Measurements from ENCODE around the gene MMD.
"Not testable (repeated sequence)": the region's sequence is repeated elsewhere in the genome, so short reads cannot be mapped to it uniquely, and the experiment has no call there.

The MMD gene

GRCh38 chr17:55433629-55434422 is 12.2 kb upstream of the MMD start:
- ATAC-seq = no peak
- H3K9me3 Mint-ChIP-seq = no peaks in the 10 kb centered on the region
- H3K36me3 Mint-ChIP-seq = no peaks in the 10 kb centered on the region
- H3K4me1 Mint-ChIP-seq = peaks cover 20% of the 10 kb centered on the region
- H3K4me3 Mint-ChIP-seq = no peak overlapping the region
- no peak for DNase-seq (ENCODE audit: low spot score in 2 of 2)
- no peak overlapping the region for H3K27ac Mint-ChIP-seq

- no peaks in the 10 kb centered on the region for H3K36me3 Mint-ChIP-seq
- H3K27ac Mint-ChIP-seq = no peak overlapping the region
- no peak for DNase-seq (ENCODE audit: low spot score in 2 of 2)
- no peaks in the 10 kb centered on the region for H3K9me3 Mint-ChIP-seq
- no peak overlapping the region for H3K4me3 Mint-ChIP-seq
- peaks cover 20% of the 10 kb centered on the region for H3K4me1 Mint-ChIP-seq
- no peak for ATAC-seq
Measured at GRCh38 chr17:55433029-55433628, 11.5 kb upstream of the MMD start.

DNA sequence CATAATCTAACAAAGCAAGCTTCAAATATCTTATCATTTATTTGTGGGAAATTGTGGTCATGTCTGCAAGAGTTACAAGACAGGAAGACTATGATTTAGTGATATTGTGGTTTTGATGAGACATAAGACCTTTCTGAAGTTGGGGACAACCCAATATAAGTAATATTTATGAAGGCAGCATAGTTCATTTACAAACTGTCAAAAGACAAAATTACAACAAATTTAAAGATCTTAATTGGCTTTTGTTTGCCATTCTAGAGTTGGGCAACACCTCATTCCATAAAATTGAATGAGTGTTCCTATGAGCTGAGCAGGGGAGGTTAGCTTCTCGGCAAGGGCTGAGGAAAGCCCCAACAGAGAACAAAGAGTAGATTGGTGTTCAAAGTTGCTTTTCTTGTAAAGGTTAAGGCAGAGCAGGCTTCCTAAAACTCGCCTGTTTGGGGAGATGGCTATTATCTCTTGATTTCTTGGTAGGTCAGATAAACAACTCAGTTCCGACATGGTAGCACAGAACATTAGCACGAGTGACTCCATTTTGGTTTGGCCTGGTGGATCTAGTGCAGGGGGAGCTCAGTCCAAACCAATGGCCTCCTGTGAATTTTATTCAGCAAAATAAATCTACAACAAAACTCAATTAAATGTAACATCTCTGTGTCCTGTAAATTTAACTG is 10.9 kb upstream of the MMD start:
- no peak overlapping the region for H3K4me3 Mint-ChIP-seq
- no peak for ATAC-seq
- H3K9me3 Mint-ChIP-seq = no peaks in the 10 kb centered on the region
- no peak overlapping the region for H3K27ac Mint-ChIP-seq
- DNase-seq (ENCODE audit: low spot score in 2 of 2) = no peak
- peaks cover 18% of the 10 kb centered on the region for H3K4me1 Mint-ChIP-seq
- no peaks in the 10 kb centered on the region for H3K36me3 Mint-ChIP-seq

DNA sequence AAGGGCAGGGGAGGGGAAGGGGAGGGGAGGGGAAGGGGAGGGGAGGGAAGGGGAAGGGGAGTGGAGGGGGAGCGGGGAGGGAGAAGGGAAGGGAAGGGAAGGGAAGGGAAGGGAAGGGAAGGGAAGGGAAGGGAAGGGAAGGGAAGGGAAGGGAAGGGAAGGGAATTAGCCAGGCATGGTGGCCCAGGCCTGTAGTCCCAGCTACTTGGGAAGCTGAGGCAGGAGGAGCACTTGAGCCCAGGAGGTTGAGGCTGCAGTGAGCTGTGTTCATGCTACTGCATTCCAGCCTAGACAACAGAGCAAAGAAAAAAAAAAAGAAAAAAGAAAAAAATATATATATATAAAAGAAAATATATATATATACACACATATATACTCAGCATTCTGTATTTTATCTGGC is 10.3 kb upstream of the MMD start:
- ATAC-seq; H3K36me3 Mint-ChIP-seq; H3K4me3 Mint-ChIP-seq; H3K9me3 Mint-ChIP-seq; H3K27ac Mint-ChIP-seq; DNase-seq (ENCODE audit: low spot score in 2 of 2): not testable (repeated sequence)
- H3K4me1 Mint-ChIP-seq = peaks cover 12% of the 10 kb centered on the region

- no peak for ATAC-seq
- no peak overlapping the region for H3K4me3 Mint-ChIP-seq
- H3K27ac Mint-ChIP-seq = no peak overlapping the region
- no peaks in the 10 kb centered on the region for H3K36me3 Mint-ChIP-seq
- no peaks in the 10 kb centered on the region for H3K9me3 Mint-ChIP-seq
- DNase-seq (ENCODE audit: low spot score in 2 of 2) = no peak
- peaks cover 7% of the 10 kb centered on the region for H3K4me1 Mint-ChIP-seq
Measured at GRCh38 chr17:55430541-55431288, 9.1 kb upstream of the MMD start.

- Mint-ChIP-seq H3K27ac (no peak overlapping the region), H3K4me1 (peaks cover 2% of the 10 kb centered on the region), H3K36me3 (no peaks in the 10 kb centered on the region), H3K9me3 (no peaks in the 10 kb centered on the region), H3K4me3 (no peak overlapping the region)
- ATAC-seq (no peak), DNase-seq (ENCODE audit: low spot score in 2 of 2) (no peak)
Measured at GRCh38 chr17:55427587-55427882, 5.9 kb upstream of the MMD start.

DNA sequence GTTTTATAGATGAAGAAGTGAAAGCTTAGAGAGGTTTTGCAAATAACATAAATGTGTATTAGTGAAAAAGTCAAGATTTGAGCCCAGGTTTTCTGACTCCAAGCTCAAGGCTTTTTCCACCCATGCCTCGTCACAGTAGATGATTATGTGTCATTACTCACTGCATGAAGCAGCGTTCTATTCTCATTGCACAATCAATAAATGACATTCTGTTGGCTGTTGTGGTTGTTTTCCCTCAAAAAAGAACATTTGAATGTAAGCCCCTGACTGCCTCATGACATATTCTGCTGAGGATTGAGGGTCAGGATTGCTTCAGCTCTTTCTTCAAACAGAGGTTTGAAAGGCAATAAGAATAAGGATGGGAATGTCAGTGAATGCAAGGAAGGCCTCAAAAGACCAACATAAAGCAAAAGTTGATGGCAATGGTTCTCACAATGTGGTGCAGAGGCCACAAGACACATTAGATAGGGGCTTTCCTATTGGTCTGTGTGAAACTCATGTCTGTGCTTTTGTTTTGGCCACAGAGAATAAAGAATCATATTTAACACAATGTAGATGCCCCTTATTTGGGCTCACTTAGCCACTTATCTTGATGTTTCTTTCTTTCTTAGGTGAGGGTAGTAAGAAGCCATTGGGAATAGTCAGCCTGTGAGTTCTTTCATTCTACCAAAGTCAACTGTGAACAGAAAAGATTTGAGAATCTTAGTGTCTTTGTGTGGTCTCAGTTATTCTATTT is 5.4 kb upstream of the MMD start:
- Mint-ChIP-seq H3K27ac (no peak overlapping the region), H3K4me3 (no peak overlapping the region), H3K36me3 (no peaks in the 10 kb centered on the region), H3K9me3 (no peaks in the 10 kb centered on the region), H3K4me1 (no peaks in the 10 kb centered on the region)
- ATAC-seq (peak; percentile 61), DNase-seq (ENCODE audit: low spot score in 2 of 2) (no peak)

DNA sequence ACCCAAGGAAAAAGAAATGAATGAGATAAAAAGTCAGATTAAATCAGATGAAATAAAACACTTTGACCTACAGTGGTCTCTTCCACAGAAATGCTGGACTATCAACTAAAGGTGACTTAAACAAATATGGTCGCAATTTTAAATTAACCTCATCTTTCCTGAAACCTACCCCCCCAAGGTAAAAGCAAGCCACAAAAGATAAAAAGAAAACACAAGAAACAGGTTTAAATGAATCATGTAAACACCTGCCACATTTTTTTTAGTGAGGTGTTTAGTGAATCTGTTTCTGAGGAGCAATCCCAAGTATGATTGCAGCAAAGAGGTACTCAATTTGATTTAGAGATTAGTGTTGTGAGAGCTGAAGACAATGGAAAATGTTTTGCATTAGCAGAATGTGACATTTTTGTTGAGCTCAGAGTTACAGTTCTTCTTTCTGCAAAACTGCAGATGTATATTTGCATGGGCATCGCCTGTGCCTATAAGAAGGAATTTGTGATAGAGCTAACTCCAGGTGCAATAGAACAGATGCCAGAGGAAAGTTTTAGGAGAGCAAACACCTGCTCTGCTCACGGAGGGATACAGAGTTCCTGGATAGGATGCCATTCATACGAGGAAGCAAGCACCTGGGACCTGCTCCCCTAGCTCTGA is 3.4 kb upstream of the MMD start:
- no peak overlapping the region for H3K4me3 Mint-ChIP-seq
- H3K27ac Mint-ChIP-seq = no peak overlapping the region
- no peak for ATAC-seq
- H3K36me3 Mint-ChIP-seq = peaks cover 4% of the 10 kb centered on the region
- peaks cover 11% of the 10 kb centered on the region for H3K4me1 Mint-ChIP-seq
- no peaks in the 10 kb centered on the region for H3K9me3 Mint-ChIP-seq
- DNase-seq (ENCODE audit: low spot score in 2 of 2) = no peak

- H3K4me1 Mint-ChIP-seq = peaks cover 25% of the 10 kb centered on the region
- no peaks in the 10 kb centered on the region for H3K9me3 Mint-ChIP-seq
- H3K4me3 Mint-ChIP-seq = peak overlapping the region; percentile 92
- no peak for ATAC-seq
- peaks cover 15% of the 10 kb centered on the region for H3K36me3 Mint-ChIP-seq
- no peak for DNase-seq (ENCODE audit: low spot score in 2 of 2)
- no peak overlapping the region for H3K27ac Mint-ChIP-seq
Measured at GRCh38 chr17:55423535-55423934, 1.9 kb upstream of the MMD start.

DNA sequence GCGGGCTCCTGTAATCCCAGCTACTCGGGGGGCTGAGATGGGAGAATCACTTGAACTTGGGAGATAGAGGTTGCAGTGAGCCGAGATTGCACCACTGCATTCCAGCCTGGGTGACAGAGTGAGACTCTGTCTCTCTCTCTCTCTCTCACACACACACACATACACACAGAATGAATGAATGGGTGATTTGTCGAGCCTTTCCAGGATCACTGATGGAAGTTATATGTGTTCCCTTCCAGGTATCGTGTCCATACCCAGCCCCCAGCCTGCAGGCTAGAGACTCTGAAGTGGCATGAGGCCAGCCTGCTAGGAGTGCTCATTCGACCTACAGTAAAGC is 1.2 kb upstream of the MMD start:
- H3K27ac Mint-ChIP-seq; DNase-seq (ENCODE audit: low spot score in 2 of 2); H3K9me3 Mint-ChIP-seq; ATAC-seq: not testable (repeated sequence)
- Mint-ChIP-seq H3K36me3 (peaks cover 15% of the 10 kb centered on the region), H3K4me3 (peak overlapping the region; percentile 92), H3K4me1 (peaks cover 33% of the 10 kb centered on the region)

DNA sequence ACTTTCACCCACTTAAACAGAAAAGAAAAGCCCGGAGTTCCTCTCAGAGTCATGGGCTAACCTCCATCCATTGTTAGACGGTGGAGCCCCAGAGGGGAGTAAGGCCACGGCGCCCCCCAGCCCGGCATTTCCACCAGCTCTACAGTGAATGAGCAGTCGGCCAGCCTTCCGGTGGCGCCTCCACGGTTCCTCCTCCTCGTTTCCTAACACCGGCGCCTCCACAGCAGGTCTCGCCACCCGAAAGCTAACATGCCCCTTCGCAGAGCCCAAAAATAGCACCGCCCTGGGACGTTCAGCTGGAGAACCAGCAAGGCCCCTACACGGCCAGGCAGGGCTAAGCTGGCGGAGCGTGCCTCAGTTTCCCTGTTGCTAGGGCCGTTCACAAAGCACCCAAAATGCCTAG is 858 bp downstream of the MMD start:
- peaks cover 15% of the 10 kb centered on the region for H3K36me3 Mint-ChIP-seq
- peak overlapping the region; percentile 96 for H3K27ac Mint-ChIP-seq
- peak in 1 of 2 donors; percentile 27 for DNase-seq (ENCODE audit: low spot score in 2 of 2)
- H3K9me3 Mint-ChIP-seq = no peaks in the 10 kb centered on the region
- peak; percentile 34 for ATAC-seq
- peaks cover 48% of the 10 kb centered on the region for H3K4me1 Mint-ChIP-seq
- H3K4me3 Mint-ChIP-seq = peak overlapping the region; percentile 92

GRCh38 chr17:55420067-55420775 is 1.4 kb downstream of the MMD start:
- DNase-seq (ENCODE audit: low spot score in 2 of 2) (peak; percentile 5 to 64), ATAC-seq (peak; percentile 58)
- Mint-ChIP-seq H3K36me3 (peaks cover 15% of the 10 kb centered on the region), H3K4me1 (peaks cover 48% of the 10 kb centered on the region), H3K4me3 (peak overlapping the region; percentile 92), H3K27ac (peak overlapping the region; percentile 96), H3K9me3 (no peaks in the 10 kb centered on the region)

- H3K27ac Mint-ChIP-seq = peak overlapping the region; percentile 48
- H3K9me3 Mint-ChIP-seq = no peaks in the 10 kb centered on the region
- peaks cover 25% of the 10 kb centered on the region for H3K36me3 Mint-ChIP-seq
- no peak for DNase-seq (ENCODE audit: low spot score in 2 of 2)
- peaks cover 61% of the 10 kb centered on the region for H3K4me1 Mint-ChIP-seq
- peak overlapping the region; percentile 92 for H3K4me3 Mint-ChIP-seq
- ATAC-seq = no peak
Measured at GRCh38 chr17:55418369-55419268, 3.0 kb downstream of the MMD start.

Data from stimulated activated effector memory CD8-positive, alpha-beta T cell treated with anti-CD3 and anti-CD28 coated beads, Interleukin-12 subunit alpha, Interleukin-12 subunit beta, amount 100 ng/mL, for 72 hours (primary cell).